GM10248 (cell line): ENCODE measurements around the gene TMEM123.

Experiments
- CTCF ChIA-PET: fragments of 300-600 bp; sonication (Branson Sonifier 250); formaldehyde crosslinking; extraction: SDS; loops from one replicate; lab custom pipeline; 2021; ENCODE audit warnings: antibody characterized with exemption; lab: Yijun Ruan, JAX
- POLR2A ChIA-PET: fragments of 350-650 bp; sonication (Branson Sonifier 250); formaldehyde crosslinking; extraction: SDS; loops from one replicate; lab custom pipeline; 2020; ENCODE audit warnings: antibody characterized with exemption; lab: Yijun Ruan, JAX
- DNase-seq: peaks from one replicate; pipeline ENCODE4 v3.0.0; 2012; ENCODE audit errors: extremely low spot score
- TF ChIP-seq, protein P1 (sequence below): IDR thresholded peaks from 2 replicates; pipeline ENCODE4 v1.5.1; 2012; ENCODE audit warnings: mild to moderate bottlenecking, low read depth; ENCODE audit errors: extremely low read depth, missing control alignments, control extremely low read depth

The TMEM123 gene

DNA sequence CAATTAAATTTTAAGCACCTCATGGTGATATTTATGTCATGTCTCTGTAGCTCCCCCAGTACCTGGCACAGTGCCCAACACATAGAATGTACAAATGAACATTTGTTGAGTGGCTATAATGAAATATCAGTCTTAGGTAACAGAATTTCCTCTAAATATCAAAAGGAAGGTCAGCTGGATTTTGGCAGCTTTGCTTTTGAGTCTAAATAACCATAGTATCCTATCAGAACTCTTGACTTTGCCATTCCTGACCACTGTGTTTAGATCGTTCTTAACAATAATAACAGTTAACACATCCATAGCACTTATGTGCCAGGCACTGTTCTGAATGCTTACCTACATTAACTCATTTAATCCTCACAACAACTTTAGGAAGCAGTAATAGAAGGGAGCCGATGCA, 26.6 kb downstream of the TMEM123 start:
- CTCF ChIA-PET: interaction anchor here (0.9 to 2.2 kb wide), 9 partner anchors 17 to 187 kb away, joined by 3 to 11 read pairs (median 6); no protein-coding TSS in a partner anchor
- DNase-seq: no peak
- POLR2A ChIA-PET: no interaction called here
- TF ChIP-seq, protein P1, sequence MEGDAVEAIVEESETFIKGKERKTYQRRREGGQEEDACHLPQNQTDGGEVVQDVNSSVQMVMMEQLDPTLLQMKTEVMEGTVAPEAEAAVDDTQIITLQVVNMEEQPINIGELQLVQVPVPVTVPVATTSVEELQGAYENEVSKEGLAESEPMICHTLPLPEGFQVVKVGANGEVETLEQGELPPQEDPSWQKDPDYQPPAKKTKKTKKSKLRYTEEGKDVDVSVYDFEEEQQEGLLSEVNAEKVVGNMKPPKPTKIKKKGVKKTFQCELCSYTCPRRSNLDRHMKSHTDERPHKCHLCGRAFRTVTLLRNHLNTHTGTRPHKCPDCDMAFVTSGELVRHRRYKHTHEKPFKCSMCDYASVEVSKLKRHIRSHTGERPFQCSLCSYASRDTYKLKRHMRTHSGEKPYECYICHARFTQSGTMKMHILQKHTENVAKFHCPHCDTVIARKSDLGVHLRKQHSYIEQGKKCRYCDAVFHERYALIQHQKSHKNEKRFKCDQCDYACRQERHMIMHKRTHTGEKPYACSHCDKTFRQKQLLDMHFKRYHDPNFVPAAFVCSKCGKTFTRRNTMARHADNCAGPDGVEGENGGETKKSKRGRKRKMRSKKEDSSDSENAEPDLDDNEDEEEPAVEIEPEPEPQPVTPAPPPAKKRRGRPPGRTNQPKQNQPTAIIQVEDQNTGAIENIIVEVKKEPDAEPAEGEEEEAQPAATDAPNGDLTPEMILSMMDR: no peak

GRCh38 chr11:102423936-102424335, 28.6 kb downstream of the TMEM123 start:
- TF ChIP-seq, protein P1: no peak
- ChIA-PET POLR2A (no interaction called here), CTCF (interaction anchor here (1.4 to 2.0 kb wide), 4 partner anchors 10 to 82 kb away, joined by 3 to 13 read pairs (median 6); no protein-coding TSS in a partner anchor)
- DNase-seq: no peak

DNA sequence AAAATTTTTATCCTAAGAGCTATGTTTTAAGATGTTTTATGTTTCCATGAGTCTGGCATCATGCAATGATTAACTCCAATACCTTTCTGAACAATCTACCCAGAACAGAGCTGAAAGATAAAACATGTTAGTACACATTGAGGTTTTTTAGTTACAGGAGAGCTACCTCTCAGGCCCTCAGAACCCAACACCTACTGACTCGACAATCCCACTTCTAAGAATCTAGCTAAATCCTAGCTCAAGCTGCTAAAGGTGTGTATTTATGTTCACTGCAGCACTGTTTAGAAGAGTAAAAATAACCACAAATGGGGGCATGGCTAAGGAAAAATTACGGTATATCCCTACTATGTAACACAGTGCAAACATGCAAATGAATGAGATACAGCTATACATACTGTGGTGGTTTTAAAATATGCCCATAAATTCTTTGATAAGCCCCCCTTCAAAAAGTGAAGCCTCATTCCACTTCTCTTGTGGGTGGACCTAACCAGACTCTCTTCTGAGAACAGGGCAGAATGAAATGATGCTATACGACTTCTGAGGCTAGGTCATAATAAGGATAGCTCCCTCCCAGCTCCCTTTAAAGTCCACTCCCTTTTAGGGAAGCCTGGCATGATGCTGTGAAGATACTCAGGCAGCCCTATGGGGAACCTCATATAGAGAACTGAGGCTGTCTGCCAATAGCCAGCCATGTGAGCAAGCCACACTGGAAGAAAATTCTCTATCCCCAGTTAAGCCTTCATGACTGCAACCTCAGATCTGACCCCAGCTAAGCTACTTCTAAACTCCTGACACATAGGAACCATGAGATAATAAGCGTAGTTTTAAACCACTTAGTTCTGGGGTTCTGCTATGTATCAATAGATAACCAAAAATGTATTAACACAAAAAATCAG, 29.5 kb downstream of the TMEM123 start:
- ChIA-PET POLR2A (no interaction called here), CTCF (interaction anchor here (1.1 to 3.2 kb wide), 9 partner anchors 9 to 190 kb away, joined by 3 to 13 read pairs (median 4); no protein-coding TSS in a partner anchor)
- TF ChIP-seq, protein P1: no peak
- DNase-seq: no peak

DNA sequence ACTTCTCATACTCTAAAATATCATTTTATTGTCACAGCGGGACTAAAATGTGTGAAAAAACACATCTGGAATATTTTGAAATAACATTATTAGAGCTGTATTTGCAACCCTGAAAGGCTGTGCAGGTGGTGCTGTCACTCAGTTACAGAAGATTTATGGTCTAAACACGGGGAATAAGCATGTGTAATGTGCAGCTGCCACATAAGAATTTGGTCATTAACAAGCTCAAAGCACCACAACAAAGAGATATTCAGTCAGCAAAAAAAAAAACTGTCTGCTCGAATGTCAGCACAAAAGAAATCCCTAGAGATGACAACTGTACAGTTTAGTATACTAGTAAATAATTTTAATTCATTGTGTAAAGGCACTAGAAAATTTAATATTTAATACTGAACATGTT, 31.3 kb downstream of the TMEM123 start:
- ChIA-PET CTCF (interaction anchor here (0.9 to 9.6 kb wide), 6 partner anchors 10 to 192 kb away, joined by 3 to 73 read pairs (median 5); no protein-coding TSS in a partner anchor), POLR2A (interaction anchor here (1.0 kb wide), 1 partner anchor 13 kb away, joined by 5 read pairs; no protein-coding TSS in a partner anchor)
- DNase-seq: no peak
- TF ChIP-seq, protein P1: no peak

GRCh38 chr11:102420547-102420946, 32.0 kb downstream of the TMEM123 start:
- TF ChIP-seq, protein P1: no peak
- DNase-seq: no peak
- POLR2A ChIA-PET: interaction anchor here (1.0 kb wide), 1 partner anchor 13 kb away, joined by 5 read pairs; no protein-coding TSS in a partner anchor
- CTCF ChIA-PET: interaction anchor here (0.8 to 9.6 kb wide), 7 partner anchors 10 to 193 kb away, joined by 3 to 73 read pairs (median 5); no protein-coding TSS in a partner anchor

- CTCF ChIA-PET: interaction anchor here (0.8 to 9.6 kb wide), 5 partner anchors 9 to 195 kb away, joined by 3 to 73 read pairs (median 3); no protein-coding TSS in a partner anchor
- POLR2A ChIA-PET: interaction anchor here (0.6 kb wide), 1 partner anchor 158 kb away, joined by 3 read pairs; no protein-coding TSS in a partner anchor
- DNase-seq: no peak
- TF ChIP-seq, protein P1: no peak
These were observed 33.4 kb downstream of the TMEM123 start for GRCh38 chr11:102419181-102419580.
